GM23338 (cell line): ENCODE results near the gene OTUD7B.

Experiments
- JUNB ChIP-seq: IDR thresholded peaks from one replicate; pipeline ENCODE4 v1.6.1; 2016; ENCODE audit warnings: antibody characterized with exemption; ENCODE audit not compliant: unreplicated experiment
- POLR2AphosphoS5 ChIP-seq: IDR thresholded peaks from 2 replicates; pipeline ENCODE4 v1.6.1; 2016; ENCODE audit warnings: antibody characterized with exemption, low read depth

DNA sequence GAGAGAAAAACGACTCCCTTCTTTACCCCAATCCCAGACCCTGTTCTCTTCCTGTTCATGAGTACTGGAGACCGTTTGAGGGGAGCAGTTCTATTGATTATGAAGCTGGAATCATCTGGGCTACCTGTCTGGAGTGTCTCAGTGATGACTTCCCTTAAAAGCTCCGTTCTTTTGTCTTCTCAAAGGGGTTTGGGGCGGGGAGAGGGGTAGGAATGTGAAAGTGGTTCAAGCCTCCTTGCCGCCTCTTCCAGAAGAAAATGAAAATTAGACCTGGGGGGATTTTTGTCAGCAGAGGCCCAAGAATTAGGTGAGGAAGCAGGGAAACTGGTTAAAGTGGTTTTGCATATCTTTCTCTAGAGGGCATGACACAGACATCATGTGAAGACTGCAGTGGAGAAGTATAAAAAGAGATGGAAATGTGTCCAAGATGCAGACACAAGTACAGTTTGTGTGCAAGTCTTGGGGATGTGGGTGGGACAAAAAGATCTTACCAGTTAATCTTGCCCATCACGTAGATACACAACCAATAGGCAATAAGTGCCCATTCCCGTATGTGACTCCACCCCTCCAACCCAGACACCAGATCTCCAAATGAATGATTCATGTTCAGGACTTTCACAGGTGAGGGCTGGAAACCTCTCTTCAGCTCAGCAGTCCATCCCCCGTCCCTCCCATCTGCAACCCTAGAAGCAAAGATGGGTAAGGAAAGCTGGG, 73.4 kb downstream of the OTUD7B start:
- no peak for TF ChIP-seq JUNB
- TF ChIP-seq POLR2AphosphoS5 = no peak
